Non-pigmented ciliary epithelial cell (primary cell): ENCODE results near the gene RUNX3.

ENCODE experiments used
- DNase-seq: peaks from one replicate; pipeline ENCODE4 v3.0.0-alpha.2; 2010; ENCODE audit warnings: low read depth

Gene RUNX3

GRCh38 chr1:24928689-24929397, 1.2 kb downstream of the RUNX3 start:
- no peak for DNase-seq

- DNase-seq = no peak
Observed at GRCh38 chr1:24927988-24928688, 1.9 kb downstream of the RUNX3 start.

DNA sequence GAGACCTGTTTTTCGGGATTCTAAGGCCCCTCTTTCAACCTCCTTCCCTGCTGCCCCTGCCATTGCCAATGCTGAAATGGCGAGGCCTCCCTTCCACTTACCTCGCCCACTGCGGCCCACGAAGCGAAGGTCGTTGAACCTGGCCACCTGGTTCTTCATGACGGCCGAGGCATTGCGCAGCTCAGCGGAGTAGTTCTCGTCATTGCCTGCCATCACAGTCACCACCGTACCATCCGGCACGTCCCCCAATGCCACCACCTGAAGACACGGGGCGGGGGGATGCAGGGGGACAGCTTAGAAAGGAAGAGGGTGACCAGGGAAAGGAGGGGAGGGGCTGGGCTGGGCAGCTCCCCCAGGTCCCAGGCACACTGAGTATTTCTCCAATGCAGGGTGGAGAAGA, 2.6 kb downstream of the RUNX3 start:
- DNase-seq = no peak

DNA sequence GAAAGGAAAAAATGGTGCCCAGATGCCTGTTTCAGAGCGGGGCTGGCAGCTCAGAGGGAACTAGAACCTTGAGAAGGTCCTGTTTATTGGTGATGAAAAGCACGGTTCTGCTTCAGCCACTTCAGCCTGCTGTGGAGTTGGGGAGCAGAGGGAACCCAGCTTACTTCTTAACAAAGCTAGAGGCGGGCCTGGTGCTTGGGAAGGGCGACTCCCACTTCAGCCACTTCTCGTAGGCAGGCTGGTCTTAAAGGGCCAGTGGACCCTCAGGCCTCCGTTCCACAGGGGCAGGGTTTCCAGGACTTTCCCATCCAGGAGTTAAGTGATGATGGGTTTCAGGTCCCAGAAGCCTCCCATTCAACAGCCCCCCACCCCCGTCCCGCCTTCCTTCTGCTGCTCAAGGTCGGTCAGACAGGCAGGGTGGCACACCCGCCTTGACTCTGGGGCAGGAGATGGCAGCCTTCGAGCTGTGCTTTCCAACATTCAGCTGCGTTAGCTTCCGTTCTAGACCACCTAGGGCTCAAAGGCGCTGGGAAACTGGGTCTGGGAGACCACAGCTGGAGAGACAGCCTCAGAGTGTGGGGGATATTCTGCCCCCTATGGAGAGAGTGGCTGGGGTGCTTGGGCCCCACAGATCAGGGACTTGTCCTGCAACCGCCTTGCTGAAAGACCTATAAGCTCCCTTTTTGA, 3.4 kb downstream of the RUNX3 start:
- DNase-seq = no peak

GRCh38 chr1:24925963-24926362, 4.1 kb downstream of the RUNX3 start:
- DNase-seq = no peak

DNA sequence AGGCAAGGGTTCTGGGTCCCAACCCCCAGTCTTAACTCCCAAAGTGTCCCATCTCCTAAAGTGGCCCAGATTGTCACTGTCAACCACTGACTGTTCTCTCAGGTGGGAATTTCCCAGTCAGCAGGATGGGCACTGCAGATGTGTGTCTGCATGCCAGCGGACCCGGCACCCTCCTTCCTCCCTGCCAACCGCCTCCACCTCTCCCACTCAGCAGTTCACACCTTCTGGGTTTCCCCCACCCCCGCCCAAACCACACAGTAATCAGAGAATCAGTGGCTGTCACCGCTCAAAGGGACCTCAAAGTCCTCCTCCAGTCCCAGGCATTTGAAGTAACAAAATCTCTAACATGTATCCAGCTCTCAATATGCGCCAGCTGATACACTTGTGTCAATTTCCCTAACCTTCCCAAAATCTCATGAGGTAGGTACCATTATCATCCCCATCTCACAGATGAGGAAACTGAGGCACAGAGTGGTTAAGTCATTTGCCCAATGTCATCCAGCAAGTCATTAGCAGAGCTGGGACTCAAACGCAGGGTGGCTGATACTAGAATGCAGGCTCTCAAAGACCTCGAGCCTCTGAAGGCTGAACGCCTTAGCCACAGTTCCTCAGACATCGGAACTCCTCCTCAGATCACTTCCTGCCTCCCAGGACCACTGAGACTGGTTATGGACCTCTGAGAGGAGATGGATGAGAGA, 4.8 kb downstream of the RUNX3 start:
- DNase-seq = no peak

DNA sequence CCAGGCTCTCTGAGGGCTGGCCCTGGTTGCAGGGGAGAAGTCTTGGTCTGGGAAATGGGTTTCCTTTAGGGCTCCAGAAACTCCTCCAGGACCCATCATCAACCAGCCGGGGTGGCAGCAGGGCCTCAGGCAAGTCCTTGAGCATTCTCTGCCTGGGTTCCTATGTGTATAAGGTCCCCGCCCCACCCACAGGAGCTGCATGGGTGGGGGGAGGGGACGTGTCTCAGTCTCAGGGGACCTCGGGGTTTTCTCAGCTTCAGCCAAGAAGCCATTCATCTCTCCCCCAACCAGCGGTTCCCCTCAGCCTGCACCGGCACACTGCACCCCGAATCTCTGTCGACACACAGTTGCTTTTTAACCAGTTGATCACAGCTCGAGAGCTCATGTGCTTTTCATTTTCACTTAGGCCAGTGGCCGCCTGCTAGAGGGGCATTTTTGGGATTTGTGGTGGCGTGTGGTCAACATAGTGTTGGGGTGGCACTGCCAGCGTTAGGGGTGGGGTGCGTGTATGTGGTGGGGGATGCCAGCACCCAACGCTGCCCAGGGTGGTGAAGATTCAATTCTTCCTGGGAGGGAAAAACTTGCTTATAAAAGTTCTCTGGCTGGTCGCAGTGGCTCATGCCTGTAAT, 6.5 kb downstream of the RUNX3 start:
- no peak for DNase-seq

GRCh38 chr1:24921938-24922662, 8.0 kb downstream of the RUNX3 start:
- DNase-seq = no peak

DNA sequence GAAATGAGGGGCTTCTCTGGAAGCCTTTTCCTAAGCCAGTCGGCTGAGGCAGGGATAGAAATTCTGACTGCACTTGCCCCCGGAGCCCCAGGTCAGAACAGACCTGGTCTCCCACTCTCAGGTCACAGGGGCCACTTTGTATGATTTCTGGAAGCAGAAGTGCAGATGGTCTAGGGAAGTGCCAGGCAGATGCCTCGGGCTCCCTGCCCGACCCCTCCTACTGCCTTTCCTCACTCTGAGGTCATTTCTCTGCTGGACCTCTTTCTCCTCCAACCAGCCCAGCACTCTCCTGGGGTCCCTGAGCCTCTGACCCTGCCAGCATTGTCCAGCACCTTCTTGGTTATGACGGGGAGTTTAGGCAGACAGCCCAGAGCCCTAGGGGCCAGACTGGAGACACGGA, 8.7 kb downstream of the RUNX3 start:
- no peak for DNase-seq

DNA sequence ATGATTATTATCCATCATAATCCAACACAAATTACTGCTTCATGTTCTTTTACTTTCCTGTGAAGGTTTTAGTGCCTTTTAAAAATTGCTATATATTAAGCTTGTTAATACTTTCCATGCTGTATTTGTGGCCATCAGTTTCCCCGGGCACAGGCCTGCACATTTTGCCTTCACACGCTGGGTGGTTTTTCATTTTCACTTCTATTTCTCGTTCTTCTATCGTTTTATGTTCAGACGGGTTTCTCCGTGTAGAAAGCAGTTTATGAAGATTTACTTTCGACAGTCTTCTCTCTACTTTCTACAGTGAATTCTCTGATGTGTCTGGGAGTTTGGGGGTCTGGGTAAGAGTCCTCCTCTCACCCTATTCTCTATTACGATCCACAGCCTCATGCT, 9.5 kb downstream of the RUNX3 start:
- no peak for DNase-seq

GRCh38 chr1:24919791-24920532, 10.1 kb downstream of the RUNX3 start:
- no peak for DNase-seq

DNA sequence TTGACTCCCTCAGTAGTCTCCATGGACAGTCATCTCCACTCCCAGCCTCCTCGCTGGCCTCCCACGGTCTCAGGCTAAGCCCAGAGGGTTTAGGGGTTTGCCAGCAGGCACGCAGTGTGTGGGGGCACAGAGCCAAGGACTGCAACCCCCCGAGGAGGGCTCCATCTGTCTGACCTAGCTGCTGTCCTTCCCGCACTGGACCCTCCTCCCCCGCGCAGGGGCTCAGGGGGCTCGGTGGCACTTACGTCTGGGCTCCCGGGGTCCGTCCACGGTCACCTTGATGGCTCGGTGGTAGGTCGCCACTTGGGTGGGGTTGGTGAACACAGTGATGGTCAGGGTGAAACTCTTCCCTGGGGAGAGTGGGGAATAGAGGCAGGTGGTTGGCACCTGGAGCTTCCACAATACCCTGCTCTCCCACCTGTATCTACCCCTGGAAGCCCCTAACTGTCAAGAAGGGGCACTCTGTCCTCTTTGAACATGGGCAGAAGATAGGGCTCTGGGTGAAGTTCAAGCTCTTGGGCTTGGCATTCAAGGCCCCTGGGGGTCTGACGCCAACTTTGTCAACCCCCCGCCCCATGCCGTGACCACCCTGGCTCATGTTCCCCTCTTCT, 11.0 kb downstream of the RUNX3 start:
- no peak for DNase-seq

DNA sequence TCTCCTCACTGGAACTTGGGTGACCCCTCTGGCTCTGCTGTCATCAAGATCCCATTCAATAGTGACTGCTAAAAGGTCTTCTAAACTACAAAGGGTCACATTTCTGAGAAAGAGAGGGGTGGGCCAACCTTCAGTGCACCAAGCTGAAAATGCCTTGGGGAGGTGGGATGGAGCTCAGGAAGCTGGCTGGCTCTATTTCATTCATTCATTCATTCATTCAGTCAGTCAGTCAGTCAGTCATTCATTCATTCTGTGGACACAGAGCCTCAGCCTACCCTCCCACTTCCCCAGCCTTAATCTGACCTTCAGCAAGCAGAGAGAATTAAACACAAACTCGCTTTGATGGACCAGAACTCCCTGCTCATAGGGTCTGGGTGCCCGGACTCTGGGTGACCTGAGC, 11.7 kb downstream of the RUNX3 start:
- no peak for DNase-seq

DNA sequence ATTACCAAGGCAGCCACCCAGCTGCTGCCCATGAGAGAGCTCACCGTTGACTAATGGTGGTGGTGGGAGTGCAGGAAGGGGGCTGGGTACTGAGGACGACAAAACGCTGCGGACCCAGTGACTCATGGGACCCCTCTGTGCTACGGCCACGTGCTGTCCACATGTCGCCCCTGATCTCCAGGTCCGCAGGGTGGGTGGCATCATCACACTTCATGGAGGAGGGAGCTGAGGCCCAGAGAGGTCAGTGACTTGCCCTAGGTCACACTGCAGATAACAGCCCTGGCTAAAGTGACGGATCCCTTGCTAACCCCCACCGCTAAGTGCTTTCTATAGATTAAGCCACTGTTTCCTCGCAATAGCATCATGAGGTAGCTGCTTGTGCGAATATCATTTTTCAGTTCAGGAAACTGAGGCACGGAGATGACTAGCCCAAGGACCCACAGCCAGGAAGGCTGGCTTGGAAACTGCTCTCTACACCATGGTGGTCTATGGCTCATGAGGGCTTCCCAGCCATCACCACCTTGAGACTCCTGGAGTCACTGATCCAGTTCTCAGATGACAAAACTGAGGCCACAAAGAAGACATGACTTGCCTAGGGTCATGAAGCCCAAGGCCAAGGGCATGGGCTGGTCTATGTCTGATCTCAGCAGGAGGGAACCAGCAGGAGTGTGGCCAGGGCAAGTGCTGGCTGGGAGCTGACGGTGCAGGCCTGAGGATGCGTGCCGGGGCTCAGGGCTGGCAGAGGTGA, 12.6 kb downstream of the RUNX3 start:
- DNase-seq = no peak

DNA sequence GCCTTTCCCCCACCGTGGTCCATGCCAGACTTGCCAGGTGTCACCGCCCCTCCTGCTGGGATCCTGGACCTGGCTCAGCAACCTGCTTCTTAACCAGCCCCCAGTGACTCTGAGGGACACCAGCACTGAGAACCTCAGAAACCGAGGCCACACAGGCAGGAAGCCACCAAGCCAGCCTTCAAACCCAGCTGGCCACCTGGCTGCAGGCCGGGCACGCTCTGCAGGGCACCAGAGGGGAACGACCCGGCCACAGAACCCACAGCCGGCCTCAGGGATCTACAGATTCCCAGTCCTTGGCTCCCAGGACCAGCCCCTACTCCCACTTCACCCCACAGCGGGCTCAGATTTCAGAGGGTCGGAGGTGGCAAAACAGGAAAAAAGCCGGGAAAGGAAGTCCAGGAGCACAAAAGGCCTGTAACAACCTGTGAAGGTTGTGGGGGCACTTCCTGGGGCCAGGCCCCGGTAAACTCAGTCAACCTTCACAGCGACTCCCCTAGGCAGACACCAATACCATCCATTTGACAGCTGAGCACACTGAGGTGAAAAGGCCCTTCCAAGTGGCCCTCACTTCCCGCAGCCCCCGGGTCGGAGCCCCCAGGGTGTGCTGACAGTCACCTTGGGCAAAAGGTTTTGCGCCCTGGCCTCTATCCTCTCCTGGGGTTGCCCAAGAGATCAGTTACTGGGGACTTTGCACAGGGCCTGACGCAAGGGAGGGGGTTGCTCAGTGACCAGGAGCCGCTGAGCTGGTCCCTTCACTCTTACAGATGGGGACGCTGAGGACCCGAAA, 14.1 kb downstream of the RUNX3 start:
- DNase-seq = no peak

- no peak for DNase-seq
Observed at GRCh38 chr1:24914226-24915069, 15.6 kb downstream of the RUNX3 start.

DNA sequence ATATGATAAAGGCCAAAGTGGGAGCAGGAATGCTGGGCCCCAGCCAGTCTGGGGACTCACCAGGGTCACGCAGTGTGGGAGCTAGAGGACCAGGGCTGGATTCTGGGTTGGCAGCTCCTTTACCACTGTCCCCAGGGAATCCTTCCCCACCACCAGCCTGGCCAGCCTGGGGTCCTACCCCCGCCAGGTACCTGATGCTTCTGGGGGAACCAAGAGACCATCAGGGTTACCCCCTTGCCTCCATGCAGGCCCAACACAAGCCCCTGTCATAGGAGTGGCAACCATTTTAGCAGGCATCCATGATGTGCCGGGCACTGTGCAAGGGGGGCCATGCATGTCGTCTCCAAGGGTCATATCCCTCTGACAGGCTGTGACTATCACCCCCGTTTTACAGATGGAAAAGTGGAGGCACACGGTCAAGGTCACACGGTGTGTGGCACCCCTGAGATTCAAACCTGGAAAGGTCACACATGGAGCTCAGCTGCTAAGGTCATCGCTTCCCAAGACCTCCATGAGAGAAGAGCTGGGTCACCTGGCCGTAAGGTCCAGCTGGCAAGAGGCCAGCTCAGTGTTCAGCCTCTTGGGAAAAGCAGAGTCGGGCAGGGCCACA, 16.4 kb downstream of the RUNX3 start:
- DNase-seq = no peak

GRCh38 chr1:24913274-24913604, 16.8 kb downstream of the RUNX3 start:
- DNase-seq = no peak
